ENCODE results near the gene PEAK1.

GRCh38 chr15:77247116-77247515, 172.8 kb downstream of the PEAK1 start:
- TF ChIP-seq POLR2A (IDR thresholded peaks at IDR 0.05) (no peak), CTCF (IDR thresholded peaks at IDR 0.05) (no peak), EP300 (IDR thresholded peaks at IDR 0.05) (no peak), POLR2AphosphoS5 (IDR thresholded peaks at IDR 0.05) (no peak)

Measured in suprapubic skin (tissue), 4 donors.